HEK293 (cell line): ENCODE data around the gene LSMEM2.

Experiments
- CTCF ChIA-PET: fragments of 350-600 bp; formaldehyde crosslinking; extraction: SDS; loops from one replicate; lab custom pipeline; 2021; ENCODE audit warnings: antibody characterized with exemption; lab: Yijun Ruan, JAX
- POLR2A ChIA-PET: fragments of 300-600 bp; formaldehyde crosslinking; extraction: SDS; loops from one replicate; lab custom pipeline; 2020; ENCODE audit warnings: antibody characterized with exemption, inconsistent platforms; lab: Yijun Ruan, JAX
- H3K27ac ChIP-seq: fragments of 200-500 bp; sonication (Bioruptor generic); 2 replicates; pipeline ENCODE4 v1.5.1; 2014; ENCODE audit warnings: low read depth, low read length, control low read depth, inconsistent platforms; ENCODE audit errors: extremely low read depth
- H3K36me3 ChIP-seq, 2 experiments: fragments of 200-500 bp in 1 of 2; sonication (Bioruptor generic) in 1 of 2; 1 replicate in 1 of 2; 2 replicates in 1 of 2; pipeline ENCODE4 v1.5.1; 2014 to 2017; ENCODE audit warnings: inconsistent platforms in 2 of 2, low read length in 2 of 2; ENCODE audit not compliant: control insufficient read depth in 2 of 2, insufficient read depth in 1 of 2
- H3K4me1 ChIP-seq: fragments of 200-500 bp; sonication (Bioruptor generic); 2 replicates; pipeline ENCODE4 v1.5.1; 2014; ENCODE audit warnings: mild to moderate bottlenecking, low read length, inconsistent platforms; ENCODE audit not compliant: control insufficient read depth, insufficient read depth
- H3K4me3 ChIP-seq: 2 replicates; pipeline ENCODE4 v1.5.1; 2011; ENCODE audit warnings: low read depth, mild to moderate bottlenecking, control low read depth, low read length, moderate library complexity
- H3K9me3 ChIP-seq: fragments of 200-500 bp; sonication (Bioruptor generic); 2 replicates; pipeline ENCODE4 v1.5.1; 2014; ENCODE audit warnings: low read depth, low read length, inconsistent platforms; ENCODE audit not compliant: control insufficient read depth, insufficient read depth
- BCL11B ChIP-seq: fragments of 450-650 bp; formaldehyde crosslinking; IDR thresholded peaks from 2 replicates; pipeline ENCODE4 v1.5.1; 2016; ENCODE audit warnings: low read depth, missing biosample characterization, missing genetic modification characterization
- HOXA7 ChIP-seq: sonication (generic); formaldehyde crosslinking; IDR thresholded peaks from 2 replicates; pipeline ENCODE4 v1.8.1; 2022; ENCODE audit warnings: missing genetic modification reagents, borderline replicate concordance
- IKZF3 ChIP-seq: fragments of 450-650 bp; IDR thresholded peaks from 2 replicates; pipeline ENCODE4 v1.5.0; 2018; ENCODE audit warnings: missing biosample characterization, mild to moderate bottlenecking, missing genetic modification characterization, moderate library complexity
- KLF9 ChIP-seq: fragments of 450-650 bp; formaldehyde crosslinking; IDR thresholded peaks from 2 replicates; pipeline ENCODE4 v1.5.1; 2016; ENCODE audit warnings: missing biosample characterization, missing genetic modification characterization, low read depth
- MEIS1 ChIP-seq: sonication (generic); formaldehyde crosslinking; IDR thresholded peaks from 2 replicates; pipeline ENCODE4 v1.8.1; 2022; ENCODE audit warnings: missing genetic modification reagents, mild to moderate bottlenecking, borderline replicate concordance
- PATZ1 ChIP-seq: fragments of 450-650 bp; formaldehyde crosslinking; IDR thresholded peaks from 2 replicates; pipeline ENCODE4 v1.5.1; 2016; ENCODE audit warnings: missing biosample characterization, missing genetic modification characterization
- PRDM1 ChIP-seq: fragments of 450-650 bp; formaldehyde crosslinking; IDR thresholded peaks from 2 replicates; pipeline ENCODE4; 2016; ENCODE audit warnings: missing biosample characterization, missing genetic modification characterization
- PRDM6 ChIP-seq: fragments of 450-650 bp; formaldehyde crosslinking; IDR thresholded peaks from 2 replicates; pipeline ENCODE4 v1.5.1; 2017; ENCODE audit warnings: missing biosample characterization, missing genetic modification characterization
- SALL2 ChIP-seq: fragments of 450-650 bp; formaldehyde crosslinking; IDR thresholded peaks from 2 replicates; pipeline ENCODE4 v1.5.0; 2017; ENCODE audit warnings: missing biosample characterization, mild to moderate bottlenecking, missing genetic modification characterization, borderline replicate concordance
- SCRT2 ChIP-seq: fragments of 450-650 bp; formaldehyde crosslinking; IDR thresholded peaks from 2 replicates; pipeline ENCODE4 v1.5.1; 2016; ENCODE audit warnings: missing biosample characterization, missing genetic modification characterization
- WT1 ChIP-seq: fragments of 450-650 bp; formaldehyde crosslinking; IDR thresholded peaks from 2 replicates; pipeline ENCODE4 v1.5.1; 2016; ENCODE audit warnings: missing biosample characterization, missing genetic modification characterization
- ZEB2 ChIP-seq: fragments of 450-650 bp; formaldehyde crosslinking; IDR thresholded peaks from 2 replicates; pipeline ENCODE4 v1.5.1; 2016; ENCODE audit warnings: missing biosample characterization, missing genetic modification characterization
- ZNF112 ChIP-seq: fragments of 450-650 bp; formaldehyde crosslinking; IDR thresholded peaks from 2 replicates; pipeline ENCODE4 v1.5.0; 2017; ENCODE audit warnings: missing biosample characterization, missing genetic modification characterization
- ZNF133 ChIP-seq: fragments of 450-650 bp; formaldehyde crosslinking; IDR thresholded peaks from 2 replicates; pipeline ENCODE4 v1.5.1; 2016; ENCODE audit warnings: missing biosample characterization, missing genetic modification characterization
- ZNF175 ChIP-seq: fragments of 450-650 bp; formaldehyde crosslinking; IDR thresholded peaks from 2 replicates; pipeline ENCODE4 v1.5.1; 2016; ENCODE audit warnings: missing biosample characterization, missing genetic modification characterization
- ZNF214 ChIP-seq: fragments of 450-650 bp; formaldehyde crosslinking; IDR thresholded peaks from 2 replicates; pipeline ENCODE4 v1.5.1; 2017; ENCODE audit warnings: missing biosample characterization, mild to moderate bottlenecking, missing genetic modification characterization, borderline replicate concordance
- ZNF24 ChIP-seq: fragments of 450-650 bp; formaldehyde crosslinking; IDR thresholded peaks from 2 replicates; pipeline ENCODE4 v1.5.1; 2016; ENCODE audit warnings: missing biosample characterization, missing genetic modification characterization
- ZNF280D ChIP-seq: fragments of 450-650 bp; formaldehyde crosslinking; IDR thresholded peaks from 2 replicates; pipeline ENCODE4 v1.5.1; 2016; ENCODE audit warnings: missing biosample characterization, missing genetic modification characterization
- ZNF341 ChIP-seq: fragments of 450-650 bp; formaldehyde crosslinking; IDR thresholded peaks from 2 replicates; pipeline ENCODE4; 2016; ENCODE audit warnings: low read depth, missing biosample characterization, missing genetic modification characterization
- ZNF529 ChIP-seq: fragments of 450-650 bp; formaldehyde crosslinking; IDR thresholded peaks from 2 replicates; pipeline ENCODE4 v1.5.1; 2017; ENCODE audit warnings: missing genetic modification characterization, missing biosample characterization; ENCODE audit not compliant: insufficient replicate concordance
- ZNF626 ChIP-seq: fragments of 450-650 bp; sonication (Bioruptor Pico); formaldehyde crosslinking; IDR thresholded peaks from 2 replicates; pipeline ENCODE4 v1.5.1; 2018; ENCODE audit warnings: missing biosample characterization, missing genetic modification characterization, inconsistent platforms
- ZXDB ChIP-seq: fragments of 450-650 bp; formaldehyde crosslinking; IDR thresholded peaks from 2 replicates; pipeline ENCODE4 v1.5.1; 2016; ENCODE audit warnings: missing biosample characterization, missing genetic modification characterization
- TF ChIP-seq, protein P1 (sequence below): sonication (generic); formaldehyde crosslinking; IDR thresholded peaks from 2 replicates; pipeline ENCODE4 v1.8.1; 2022; ENCODE audit warnings: mild to moderate bottlenecking, moderate library complexity, missing genetic modification reagents
- TF ChIP-seq, protein P2 (sequence below): fragments of 450-650 bp; formaldehyde crosslinking; IDR thresholded peaks from 2 replicates; pipeline ENCODE4 v1.5.1; 2016; ENCODE audit warnings: missing biosample characterization, missing genetic modification characterization, borderline replicate concordance

Gene LSMEM2

GRCh38 chr3:50320853-50321335 is 42.0 kb downstream of the LSMEM2 start (continued):
- TF ChIP-seq PATZ1 (tag by site-specific recombination) = peak; percentile 46
- no peak for TF ChIP-seq MEIS1 (CRISPR knock-in tag)
- TF ChIP-seq ZNF341 (tag by site-specific recombination) = peak; percentile 76
- TF ChIP-seq ZNF280D (tag by site-specific recombination) = no peak
- TF ChIP-seq PRDM6 (tag by site-specific recombination) = no peak

GRCh38 chr3:50321336-50322114 is 42.6 kb downstream of the LSMEM2 start:
- Histone ChIP-seq H3K9me3 (no peaks in the 10 kb centered on the region), H3K4me1 (peaks cover 7% of the 10 kb centered on the region; the same call in 1 of the 2 replicates), H3K27ac (peak overlapping the region; percentile 95), H3K36me3 (peaks cover under 1 to 63% of the 10 kb centered on the region in 2 experiments; a peak in 2 of 3 replicates), H3K4me3 (peak overlapping the region; percentile 62)
- ChIA-PET CTCF (interaction anchor here (0.5 to 1.7 kb wide), 9 partner anchors 12 to 1494 kb away, joined by 3 to 7 read pairs (median 3); partner anchors contain the start of genes HYAL3 and NAA80), POLR2A (interaction anchor here (0.6 to 3.2 kb wide), 10 partner anchors 10 to 371 kb away, joined by 3 to 17 read pairs (median 4); partner anchors contain the start of genes CYB561D2, HYAL3, IFRD2 and NAA80)
- TF ChIP-seq ZNF529 (tag by site-specific recombination) = no peak
- no peak for TF ChIP-seq PRDM1 (tag by site-specific recombination)
- peak; percentile 50; the same call in 1 of the 2 replicates for TF ChIP-seq ZXDB (tag by site-specific recombination)
- no peak for TF ChIP-seq ZNF112 (tag by site-specific recombination)
- no peak for TF ChIP-seq SCRT2 (tag by site-specific recombination)
- TF ChIP-seq, protein P1, sequence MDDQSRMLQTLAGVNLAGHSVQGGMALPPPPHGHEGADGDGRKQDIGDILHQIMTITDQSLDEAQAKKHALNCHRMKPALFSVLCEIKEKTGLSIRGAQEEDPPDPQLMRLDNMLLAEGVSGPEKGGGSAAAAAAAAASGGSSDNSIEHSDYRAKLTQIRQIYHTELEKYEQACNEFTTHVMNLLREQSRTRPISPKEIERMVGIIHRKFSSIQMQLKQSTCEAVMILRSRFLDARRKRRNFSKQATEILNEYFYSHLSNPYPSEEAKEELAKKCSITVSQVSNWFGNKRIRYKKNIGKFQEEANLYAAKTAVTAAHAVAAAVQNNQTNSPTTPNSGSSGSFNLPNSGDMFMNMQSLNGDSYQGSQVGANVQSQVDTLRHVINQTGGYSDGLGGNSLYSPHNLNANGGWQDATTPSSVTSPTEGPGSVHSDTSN (CRISPR knock-in tag) = no peak
- no peak for TF ChIP-seq ZNF24
- no peak for TF ChIP-seq HOXA7 (CRISPR knock-in tag)
- no peak for TF ChIP-seq IKZF3 (tag by site-specific recombination)
- TF ChIP-seq KLF9 (tag by site-specific recombination) = peak; percentile 67
- TF ChIP-seq ZEB2 (tag by site-specific recombination) = peak; percentile 53; the same call in 1 of the 2 replicates
- TF ChIP-seq WT1 (tag by site-specific recombination) = no peak
- no peak for TF ChIP-seq ZNF626
- no peak for TF ChIP-seq BCL11B
- TF ChIP-seq ZNF214 (tag by site-specific recombination) = no peak
- TF ChIP-seq ZNF133 = no peak
- no peak for TF ChIP-seq SALL2 (tag by site-specific recombination)
- TF ChIP-seq, protein P2, sequence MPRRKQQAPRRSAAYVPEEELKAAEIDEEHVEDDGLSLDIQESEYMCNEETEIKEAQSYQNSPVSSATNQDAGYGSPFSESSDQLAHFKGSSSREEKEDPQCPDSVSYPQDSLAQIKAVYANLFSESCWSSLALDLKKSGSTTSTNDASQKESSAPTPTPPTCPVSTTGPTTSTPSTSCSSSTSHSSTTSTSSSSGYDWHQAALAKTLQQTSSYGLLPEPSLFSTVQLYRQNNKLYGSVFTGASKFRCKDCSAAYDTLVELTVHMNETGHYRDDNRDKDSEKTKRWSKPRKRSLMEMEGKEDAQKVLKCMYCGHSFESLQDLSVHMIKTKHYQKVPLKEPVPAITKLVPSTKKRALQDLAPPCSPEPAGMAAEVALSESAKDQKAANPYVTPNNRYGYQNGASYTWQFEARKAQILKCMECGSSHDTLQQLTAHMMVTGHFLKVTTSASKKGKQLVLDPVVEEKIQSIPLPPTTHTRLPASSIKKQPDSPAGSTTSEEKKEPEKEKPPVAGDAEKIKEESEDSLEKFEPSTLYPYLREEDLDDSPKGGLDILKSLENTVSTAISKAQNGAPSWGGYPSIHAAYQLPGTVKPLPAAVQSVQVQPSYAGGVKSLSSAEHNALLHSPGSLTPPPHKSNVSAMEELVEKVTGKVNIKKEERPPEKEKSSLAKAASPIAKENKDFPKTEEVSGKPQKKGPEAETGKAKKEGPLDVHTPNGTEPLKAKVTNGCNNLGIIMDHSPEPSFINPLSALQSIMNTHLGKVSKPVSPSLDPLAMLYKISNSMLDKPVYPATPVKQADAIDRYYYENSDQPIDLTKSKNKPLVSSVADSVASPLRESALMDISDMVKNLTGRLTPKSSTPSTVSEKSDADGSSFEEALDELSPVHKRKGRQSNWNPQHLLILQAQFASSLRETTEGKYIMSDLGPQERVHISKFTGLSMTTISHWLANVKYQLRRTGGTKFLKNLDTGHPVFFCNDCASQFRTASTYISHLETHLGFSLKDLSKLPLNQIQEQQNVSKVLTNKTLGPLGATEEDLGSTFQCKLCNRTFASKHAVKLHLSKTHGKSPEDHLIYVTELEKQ (tag by site-specific recombination) = no peak
- TF ChIP-seq ZNF175 (tag by site-specific recombination) = no peak
